ENCODE results near the gene ALDH4A1.
A peak's percentile ranks its signal among the peaks of the same experiment; 100 is the strongest.
"Not testable (repeated sequence)": the region's sequence is repeated elsewhere in the genome, so short reads cannot be mapped to it uniquely, and the experiment has no call there.

The ALDH4A1 gene

GRCh38 chr1:18898567-18898966, 3.8 kb downstream of the ALDH4A1 start:
- DNase-seq = no peak

GRCh38 chr1:18895317-18895716, 7.0 kb downstream of the ALDH4A1 start:
- DNase-seq = no peak

GRCh38 chr1:18893120-18893519, 9.2 kb downstream of the ALDH4A1 start:
- no peak for DNase-seq

- not testable (repeated sequence) for DNase-seq
Measured at GRCh38 chr1:18891858-18892257, 10.5 kb downstream of the ALDH4A1 start.

- no peak for DNase-seq
Measured at GRCh38 chr1:18891426-18891780, 11.0 kb downstream of the ALDH4A1 start.

DNA sequence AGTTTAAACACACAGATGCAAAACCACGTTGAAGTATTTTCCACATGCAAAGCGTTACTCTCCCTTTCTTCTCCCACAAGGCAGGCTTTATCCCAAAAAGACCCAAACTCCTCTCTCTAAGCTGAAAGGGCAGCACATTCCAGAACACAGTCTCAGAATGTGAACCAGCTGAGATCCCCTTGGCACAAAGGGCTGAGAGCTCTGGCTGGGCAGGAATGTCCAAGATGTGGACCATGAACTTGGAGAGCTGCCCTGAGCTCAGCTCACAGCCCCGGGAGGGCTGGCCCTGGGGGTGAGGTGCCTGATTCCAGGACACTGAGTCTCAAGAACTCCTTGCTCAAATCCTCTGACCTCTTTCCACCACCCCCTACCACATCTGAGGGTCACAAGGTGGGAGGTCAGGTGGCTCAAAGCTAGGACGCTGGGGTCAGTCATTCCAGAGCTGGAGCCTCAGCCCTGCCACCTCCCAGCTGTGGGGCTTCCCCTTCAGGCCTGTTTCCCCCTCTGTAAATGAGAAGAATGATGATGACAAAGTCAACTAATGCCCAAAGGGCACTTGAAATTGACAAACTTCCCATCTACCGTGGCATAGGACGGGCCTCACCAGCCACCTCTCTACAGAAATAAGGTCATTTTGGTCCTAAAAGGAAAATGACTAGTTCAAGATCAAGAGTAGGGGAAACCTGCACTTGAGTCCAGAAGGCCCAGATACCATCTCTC, 11.5 kb downstream of the ALDH4A1 start:
- DNase-seq = no peak

DNA sequence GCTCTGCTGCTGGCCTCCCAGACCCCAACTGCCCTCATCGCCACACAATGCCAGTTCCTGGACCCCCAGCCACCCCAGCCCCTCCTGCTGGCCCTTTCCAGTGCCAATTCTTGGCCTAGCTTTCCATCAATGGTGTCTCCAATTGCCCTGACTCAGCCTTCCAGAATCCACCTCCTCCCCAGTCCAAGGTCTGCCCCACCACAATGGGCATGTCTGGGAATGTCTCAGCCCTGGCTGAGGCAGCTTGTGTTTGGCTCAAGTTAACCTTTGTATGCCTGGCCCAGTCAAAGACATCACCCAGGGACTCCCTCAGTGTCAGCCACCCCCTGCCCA, 16.4 kb downstream of the ALDH4A1 start:
- DNase-seq = no peak

GRCh38 chr1:18885311-18886002, 16.9 kb downstream of the ALDH4A1 start:
- no peak for DNase-seq

DNA sequence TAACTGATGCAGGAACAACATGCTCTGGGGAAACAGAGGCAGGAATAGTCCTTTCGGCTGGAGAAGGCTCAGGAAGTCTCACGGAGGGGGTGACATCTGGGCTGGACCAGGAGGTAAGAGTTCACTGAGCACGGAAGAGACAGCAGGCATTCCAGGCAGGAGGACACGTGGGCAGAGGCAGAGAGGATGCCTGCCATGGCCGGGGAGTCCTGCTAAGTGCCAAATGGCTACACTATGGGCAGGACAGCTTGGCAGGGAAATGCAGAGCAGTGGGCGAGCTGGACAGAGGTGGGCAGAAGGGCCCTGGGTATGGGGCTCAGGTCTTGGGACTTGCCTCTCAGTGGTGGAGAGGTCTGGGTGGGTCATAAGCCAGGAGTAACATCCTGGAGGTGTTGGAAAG, 17.6 kb downstream of the ALDH4A1 start:
- no peak for DNase-seq

GRCh38 chr1:18884419-18884717, 18.0 kb downstream of the ALDH4A1 start:
- DNase-seq = no peak

DNA sequence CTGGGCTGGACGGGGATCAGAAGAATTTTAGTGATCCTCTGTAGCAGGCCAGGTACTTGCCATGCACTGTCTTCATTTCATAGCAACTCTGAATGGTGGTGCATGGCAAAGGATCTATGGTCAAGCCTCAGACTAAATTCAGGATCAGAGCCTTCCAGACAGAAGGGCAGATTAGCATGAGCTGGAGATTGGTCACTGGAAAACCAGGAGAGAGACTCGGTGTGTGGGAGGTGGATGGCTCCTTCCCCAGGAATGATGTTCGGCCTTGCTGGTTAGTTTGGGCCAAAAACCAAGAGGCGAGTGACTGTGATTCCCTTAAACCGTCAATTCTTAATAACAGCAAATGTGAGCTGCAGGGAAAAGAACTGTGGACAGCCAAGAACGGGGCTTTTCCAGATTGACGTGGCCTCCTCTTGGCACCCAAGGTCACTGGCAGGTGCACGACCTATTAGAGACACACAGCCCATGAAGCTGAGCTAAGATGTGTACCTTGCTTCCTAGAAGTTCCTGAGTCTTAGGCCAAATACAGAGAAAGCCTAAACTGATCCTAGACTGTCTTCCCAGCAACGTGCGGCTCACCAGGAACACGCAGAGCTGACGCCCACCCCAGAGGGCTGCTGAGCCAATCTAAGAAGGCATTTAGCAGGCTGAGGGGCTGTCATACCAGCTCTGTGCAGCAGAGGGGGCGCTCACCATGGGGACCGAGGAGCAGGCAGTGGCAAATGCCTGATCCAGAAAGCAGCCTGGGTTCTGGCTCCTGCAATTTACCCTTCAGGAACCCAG, 18.5 kb downstream of the ALDH4A1 start:
- DNase-seq = peak; percentile 31 to 69 (median 50)

DNA sequence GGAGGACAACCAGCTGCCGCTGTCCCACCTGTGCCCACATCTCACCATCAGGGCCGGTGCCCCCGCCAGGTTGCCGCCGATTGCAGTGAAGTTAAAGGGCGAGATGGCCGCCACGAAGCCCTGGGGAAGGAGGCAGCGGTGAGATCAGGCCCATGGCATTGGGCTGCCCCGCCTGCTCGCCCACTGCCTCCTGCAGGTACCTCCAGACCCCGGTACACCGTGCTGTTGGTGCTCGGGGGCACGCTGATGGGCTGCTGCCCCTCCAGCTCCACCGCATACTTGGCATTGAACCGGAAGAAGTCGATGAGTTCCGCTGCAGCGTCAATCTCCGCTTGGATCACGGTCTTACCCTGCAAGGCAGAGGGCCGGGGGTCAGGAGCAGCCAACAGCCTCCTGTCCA, 19.3 kb downstream of the ALDH4A1 start:
- no peak for DNase-seq

DNA sequence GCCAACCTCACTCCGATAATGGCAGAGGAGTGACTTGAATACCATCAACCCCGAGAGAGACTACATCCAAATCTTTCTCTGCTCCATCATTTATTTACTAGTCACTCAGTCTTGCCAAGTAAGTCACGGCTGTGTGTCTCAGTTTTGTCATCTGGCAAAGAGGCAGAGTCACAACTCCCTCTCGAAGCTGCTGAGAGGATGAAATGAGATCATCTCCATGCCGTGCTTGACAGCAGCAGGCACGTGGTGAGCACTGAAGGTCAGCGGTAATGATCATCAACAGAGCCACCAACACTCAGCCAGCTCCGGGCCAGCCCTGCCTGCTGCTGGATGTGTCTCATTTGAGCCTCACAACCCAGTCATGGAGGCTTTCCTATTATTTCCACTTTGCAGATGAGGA, 19.9 kb downstream of the ALDH4A1 start:
- DNase-seq = no peak

GRCh38 chr1:18881642-18882431, 20.5 kb downstream of the ALDH4A1 start:
- no peak for DNase-seq

DNA sequence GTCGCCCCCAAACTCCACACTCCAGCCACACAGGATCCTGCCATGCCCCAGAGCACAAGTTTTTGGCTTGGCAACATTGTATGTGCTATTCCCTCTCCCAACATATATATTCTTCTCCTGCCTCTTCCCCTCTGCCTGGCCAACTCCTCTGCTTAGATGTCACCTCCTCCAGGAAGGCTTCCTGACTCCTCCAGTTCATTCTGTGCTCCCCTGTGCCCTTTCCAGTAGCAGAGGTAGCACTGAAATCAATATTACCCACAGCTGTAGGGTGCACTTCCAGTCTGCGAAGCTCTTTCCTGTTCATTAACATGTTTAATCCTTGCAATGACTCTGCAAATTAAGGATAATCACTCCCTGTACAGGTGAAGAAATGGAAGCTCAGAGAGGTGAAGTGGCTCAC, 21.2 kb downstream of the ALDH4A1 start:
- DNase-seq = no peak

DNA sequence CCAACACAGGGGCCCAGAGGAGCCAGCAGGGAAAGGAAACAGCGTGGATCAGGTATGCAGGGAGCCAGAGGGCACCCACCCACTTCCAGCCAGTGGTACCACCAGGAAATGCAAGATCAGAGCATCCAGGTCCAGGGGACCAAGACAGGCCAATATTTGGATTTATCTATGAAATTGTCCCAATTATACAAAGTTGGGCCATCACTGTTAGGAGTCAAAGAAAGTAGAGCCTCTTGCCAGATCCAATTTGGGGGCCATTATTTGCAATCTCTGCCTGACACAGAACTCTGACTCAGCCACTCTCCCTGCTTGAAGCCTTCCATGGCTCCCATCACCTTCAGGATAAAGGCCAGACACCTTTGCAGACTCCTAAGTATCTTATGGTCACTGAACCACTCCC, 21.8 kb downstream of the ALDH4A1 start:
- DNase-seq = no peak

- no peak for DNase-seq
Measured at GRCh38 chr1:18879791-18880309, 22.5 kb downstream of the ALDH4A1 start.

DNA sequence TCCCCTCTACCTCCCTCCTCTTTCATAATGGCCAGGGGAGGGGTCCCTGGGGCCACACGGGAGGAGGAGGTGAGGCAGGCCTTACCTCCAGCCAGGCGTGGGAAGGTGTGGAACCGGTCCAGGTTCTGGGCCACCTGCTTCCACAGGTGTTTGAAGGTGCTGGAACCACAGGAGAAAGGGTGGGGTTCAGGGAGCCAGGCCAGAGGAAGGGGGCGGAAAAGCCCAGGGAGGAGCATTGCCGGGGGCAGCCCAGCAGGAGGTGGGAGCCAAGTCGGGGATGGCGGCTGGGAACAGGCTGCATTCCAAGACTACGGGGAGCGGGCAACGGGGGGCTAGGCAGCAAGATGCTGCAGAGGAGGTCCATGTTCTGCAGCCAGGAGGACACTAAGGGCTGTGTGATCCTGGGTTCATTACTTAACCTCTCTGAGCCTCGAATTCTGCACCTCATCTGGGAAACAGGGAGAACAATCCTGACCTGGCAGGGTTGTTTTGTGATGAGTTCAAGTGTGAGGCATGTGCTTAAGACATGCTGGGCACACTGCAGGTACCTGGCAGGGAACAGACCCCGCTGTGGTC, 23.1 kb downstream of the ALDH4A1 start:
- no peak for DNase-seq

DNA sequence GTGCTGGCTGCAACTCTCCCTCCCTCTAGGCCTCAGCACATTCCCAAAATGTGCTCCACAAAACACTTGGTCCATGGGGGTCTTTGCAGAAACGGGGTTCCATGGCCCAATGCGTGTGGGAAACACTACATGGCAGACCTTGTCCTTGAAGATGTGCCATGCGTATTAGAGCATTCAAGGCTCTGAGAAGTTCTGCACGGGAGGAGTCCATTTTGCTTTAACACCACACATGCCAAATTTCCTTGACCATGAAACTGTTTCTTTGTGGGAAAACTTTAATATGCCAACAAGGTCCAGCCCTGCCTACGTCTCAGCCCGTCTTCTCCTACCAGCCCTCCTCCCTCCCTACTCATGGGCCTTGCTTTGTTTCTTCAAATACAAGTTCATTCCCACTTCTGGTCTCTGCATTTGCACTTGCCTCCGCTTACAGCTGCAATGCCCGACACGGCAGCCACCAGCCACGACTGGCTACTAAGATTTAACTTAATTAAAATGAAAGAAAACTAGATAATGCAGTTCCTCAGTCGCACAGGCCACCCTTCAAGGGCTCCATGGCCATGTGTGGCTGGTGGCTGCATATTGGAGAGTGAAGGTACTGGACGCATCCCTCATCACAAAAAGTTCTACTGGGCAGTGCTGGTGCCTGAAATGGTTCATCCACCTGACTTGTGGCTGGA, 23.7 kb downstream of the ALDH4A1 start:
- no peak for DNase-seq

DNA sequence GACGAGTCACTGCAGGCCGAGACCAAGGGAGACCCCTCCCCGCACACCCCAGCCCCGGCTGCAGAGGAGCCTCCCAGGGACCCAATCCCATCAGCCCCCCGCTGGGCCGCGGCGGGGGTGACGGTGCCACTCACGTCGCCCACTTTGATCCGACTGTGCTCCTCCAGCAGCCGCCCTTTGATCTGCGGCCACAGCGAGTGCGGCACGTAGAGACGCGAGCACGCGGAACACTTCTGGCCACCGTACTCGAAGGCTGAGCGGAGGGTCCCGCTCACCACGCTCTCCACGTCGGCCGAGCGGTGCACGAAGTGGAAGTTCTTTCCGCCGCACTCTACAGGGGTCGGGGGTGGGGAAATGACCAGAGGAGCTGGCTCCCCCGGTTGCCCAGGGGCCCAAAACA, 25.1 kb downstream of the ALDH4A1 start:
- no peak for DNase-seq

GRCh38 chr1:18876210-18876609, 26.1 kb downstream of the ALDH4A1 start:
- no peak for DNase-seq

GRCh38 chr1:18875796-18876128, 26.6 kb downstream of the ALDH4A1 start:
- no peak for DNase-seq

All from activated naive CD4-positive, alpha-beta T cell (primary cell).